ENCODE measurements around the gene MARVELD3.

DNA sequence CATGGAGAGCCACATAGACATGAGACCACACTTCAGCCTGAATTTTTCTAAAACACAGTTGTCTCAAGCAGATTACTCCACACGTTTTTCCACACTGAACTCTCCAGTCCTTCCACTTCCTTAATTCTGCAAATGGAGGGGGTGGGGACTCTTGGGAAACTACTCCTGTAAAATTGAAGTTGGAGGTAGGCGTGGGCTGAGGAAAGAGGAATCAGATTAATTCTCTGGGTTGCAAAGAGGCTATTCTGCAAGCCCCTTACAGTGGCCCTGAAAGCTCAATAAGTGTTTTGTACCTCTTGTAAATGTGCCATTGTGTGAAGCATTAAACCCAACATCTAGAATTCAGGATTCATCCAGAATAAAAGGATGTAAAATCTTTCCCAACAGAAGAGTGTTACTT lies 9.6 kb downstream of the MARVELD3 start:
- TF ChIP-seq, protein P1, sequence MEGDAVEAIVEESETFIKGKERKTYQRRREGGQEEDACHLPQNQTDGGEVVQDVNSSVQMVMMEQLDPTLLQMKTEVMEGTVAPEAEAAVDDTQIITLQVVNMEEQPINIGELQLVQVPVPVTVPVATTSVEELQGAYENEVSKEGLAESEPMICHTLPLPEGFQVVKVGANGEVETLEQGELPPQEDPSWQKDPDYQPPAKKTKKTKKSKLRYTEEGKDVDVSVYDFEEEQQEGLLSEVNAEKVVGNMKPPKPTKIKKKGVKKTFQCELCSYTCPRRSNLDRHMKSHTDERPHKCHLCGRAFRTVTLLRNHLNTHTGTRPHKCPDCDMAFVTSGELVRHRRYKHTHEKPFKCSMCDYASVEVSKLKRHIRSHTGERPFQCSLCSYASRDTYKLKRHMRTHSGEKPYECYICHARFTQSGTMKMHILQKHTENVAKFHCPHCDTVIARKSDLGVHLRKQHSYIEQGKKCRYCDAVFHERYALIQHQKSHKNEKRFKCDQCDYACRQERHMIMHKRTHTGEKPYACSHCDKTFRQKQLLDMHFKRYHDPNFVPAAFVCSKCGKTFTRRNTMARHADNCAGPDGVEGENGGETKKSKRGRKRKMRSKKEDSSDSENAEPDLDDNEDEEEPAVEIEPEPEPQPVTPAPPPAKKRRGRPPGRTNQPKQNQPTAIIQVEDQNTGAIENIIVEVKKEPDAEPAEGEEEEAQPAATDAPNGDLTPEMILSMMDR (IDR thresholded peaks at IDR 0.05) = no peak
- TF ChIP-seq POLR2A (IDR thresholded peaks at IDR 0.05) = no peak
- no peak for TF ChIP-seq POLR2AphosphoS5 (IDR thresholded peaks at IDR 0.05)
- TF ChIP-seq EP300 (IDR thresholded peaks at IDR 0.05) = no peak
